Measurements from ENCODE around the gene LIMCH1.
"Not testable (repeated sequence)": the region's sequence is repeated elsewhere in the genome, so short reads cannot be mapped to it uniquely, and the experiment has no call there.

LIMCH1 gene

DNA sequence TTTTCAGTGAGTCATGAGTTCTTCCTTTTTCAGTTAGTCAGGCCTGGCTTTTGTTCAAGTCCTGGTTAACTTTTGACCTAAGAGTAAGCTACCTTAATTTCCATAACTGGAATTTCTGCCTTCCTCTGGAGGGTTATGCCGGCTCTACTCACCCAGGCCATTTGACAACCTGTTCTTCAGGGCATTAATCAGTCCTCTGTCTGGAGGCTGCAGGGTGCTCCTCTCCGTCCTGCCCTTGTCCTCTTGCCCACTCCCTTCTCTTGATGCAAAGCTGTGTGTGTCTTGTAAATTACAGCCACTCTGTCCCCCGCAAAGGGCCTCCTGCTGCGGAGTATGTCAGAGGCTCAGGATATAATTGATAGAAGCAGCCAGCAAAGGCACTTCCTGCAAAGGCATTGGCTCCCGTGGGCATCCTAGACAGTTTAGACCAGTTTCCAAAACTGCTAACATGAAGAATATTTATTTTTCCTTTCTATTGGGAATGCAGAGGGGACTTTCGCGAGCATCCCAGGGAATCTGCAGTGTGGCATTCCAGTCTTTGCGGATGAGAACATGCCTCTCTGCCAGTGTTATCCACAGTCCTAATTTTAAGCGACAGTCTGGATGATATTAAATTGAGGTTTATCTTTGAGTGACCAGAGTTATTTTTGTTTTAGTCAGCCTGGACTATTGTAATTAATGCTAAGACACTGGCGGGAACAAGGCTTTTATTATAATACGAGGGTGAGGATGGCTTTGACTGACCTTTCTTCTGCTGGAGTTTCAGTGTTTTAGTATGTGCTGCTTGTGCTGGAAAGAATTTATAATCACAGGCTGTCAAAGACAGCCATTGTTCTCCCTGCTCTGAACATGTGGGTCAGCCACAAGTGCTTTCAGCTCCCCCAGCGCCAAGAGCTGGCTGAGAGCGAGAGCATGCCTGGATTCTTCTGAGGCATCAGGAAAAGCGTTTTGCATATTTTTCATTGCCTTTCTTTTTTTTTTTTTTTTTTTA is 74.2 kb downstream of the LIMCH1 start:
- no peak for DNase-seq

DNA sequence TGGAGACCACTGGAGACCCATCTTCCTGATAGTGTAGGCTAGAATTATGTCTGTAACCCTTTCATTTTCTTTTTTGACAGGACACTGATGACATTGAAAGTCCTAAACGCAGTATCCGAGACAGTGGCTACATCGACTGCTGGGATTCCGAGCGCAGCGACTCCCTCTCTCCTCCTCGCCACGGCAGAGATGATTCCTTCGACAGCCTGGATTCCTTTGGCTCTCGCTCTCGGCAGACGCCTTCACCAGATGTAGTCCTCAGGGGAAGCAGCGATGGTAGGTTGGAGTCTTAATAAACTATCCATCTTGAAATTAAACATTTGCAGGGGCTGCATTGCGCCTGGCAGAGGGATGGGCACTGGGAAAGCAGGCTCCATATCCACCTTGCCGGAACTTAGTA is 75.4 kb downstream of the LIMCH1 start:
- no peak for DNase-seq

DNA sequence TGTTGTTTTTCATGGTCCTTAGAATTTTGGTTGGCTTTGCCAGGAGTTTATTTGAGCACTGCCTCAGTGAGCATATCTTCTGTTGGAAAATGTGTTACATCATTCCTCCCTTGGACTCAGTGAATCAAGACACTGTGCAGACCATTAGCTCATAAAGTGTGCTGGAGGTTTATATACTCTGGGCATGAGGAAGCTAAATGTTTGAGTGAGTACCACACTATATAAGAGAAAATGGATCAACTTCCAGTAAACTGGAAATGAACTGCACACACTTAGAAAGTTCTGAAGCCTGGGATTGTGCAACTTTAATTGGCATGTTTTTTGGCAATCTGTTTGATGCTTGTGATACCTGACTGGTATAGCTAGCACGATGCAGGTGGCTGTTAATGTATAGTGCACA is 75.9 kb downstream of the LIMCH1 start:
- no peak for DNase-seq

DNA sequence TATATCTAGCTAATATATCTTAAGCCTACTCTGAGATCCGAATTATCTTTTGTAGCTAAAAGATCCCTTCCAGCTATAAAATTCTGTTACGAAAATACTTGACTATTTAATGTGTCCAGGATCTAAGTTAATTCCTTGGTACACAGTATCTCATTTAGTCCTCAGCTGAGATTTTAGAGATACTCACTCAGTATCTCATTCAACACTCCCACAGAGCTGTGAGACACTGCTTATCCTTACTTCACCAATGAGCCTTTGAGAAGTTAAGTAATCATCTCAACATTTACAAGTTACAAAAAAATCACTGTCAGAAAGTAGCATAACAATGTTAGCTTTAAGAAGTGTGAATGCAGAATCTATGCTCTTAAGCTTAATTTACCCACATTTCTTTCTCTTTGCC is 76.6 kb downstream of the LIMCH1 start:
- DNase-seq: no peak

DNA sequence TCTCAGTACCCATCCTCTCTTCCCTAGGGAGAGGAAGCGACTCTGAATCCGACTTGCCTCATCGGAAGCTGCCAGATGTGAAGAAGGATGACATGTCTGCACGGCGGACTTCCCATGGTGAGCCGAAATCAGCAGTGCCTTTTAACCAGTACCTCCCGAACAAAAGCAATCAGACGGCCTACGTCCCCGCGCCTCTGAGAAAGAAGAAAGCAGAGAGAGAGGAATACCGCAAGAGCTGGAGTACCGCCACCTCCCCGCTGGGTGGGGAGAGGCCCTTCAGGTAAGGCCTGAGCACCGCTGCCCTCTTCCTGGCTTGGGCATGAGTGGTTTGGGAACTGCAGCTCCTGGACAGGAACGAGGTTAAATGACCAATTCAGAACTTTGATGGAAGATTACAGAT is 81.2 kb downstream of the LIMCH1 start:
- DNase-seq: no peak

DNA sequence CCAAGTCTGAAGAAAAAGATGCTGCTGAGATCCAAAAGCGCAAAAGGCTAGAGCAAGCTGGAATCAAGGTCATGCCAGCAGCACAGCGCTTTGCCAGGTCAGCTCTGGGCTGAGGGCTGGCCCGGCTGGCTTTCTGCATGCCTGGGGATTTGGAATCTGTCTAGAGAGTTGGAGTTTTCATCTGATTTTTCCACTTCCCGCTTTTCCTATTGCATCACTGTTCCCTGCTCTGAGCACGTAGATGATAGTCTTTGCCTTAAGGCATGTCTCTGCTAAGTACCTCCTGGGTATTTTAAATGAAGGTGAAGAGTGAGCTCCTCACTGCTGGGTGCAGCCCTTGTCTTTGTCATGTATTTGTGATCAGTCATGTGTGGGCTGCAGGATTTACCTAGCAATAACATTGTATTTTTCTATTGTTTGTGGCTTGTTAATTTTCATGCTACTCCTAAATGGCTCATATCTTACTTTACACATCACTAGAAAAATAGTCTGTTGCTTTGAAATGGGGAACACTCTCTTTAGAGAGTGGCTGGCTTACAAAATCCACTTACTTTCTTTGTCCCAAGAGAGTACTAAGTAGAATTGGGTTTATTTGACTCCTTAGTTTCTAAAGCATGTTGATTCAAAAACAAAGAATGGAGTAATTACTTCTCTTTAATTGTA is 82.8 kb downstream of the LIMCH1 start:
- DNase-seq: no peak

DNA sequence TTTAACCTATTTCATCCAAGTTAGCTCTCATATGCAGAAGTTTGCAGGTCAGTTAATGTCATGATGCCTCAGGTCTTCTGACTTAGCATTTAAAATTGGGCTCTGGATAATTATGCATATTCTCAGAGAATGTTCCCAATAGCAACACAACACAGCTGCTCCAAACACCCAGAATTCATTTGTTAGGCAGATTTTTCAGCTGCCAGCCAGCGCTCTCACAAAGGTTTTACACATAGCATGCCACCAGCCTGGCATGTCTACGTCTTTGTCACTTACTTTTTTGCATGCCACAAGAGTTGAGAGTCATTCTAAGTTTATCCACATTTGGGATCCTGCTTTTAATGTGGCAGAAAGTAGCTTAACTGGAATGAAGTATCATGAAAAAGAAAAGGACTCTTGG is 84.8 kb downstream of the LIMCH1 start:
- no peak for DNase-seq

DNA sequence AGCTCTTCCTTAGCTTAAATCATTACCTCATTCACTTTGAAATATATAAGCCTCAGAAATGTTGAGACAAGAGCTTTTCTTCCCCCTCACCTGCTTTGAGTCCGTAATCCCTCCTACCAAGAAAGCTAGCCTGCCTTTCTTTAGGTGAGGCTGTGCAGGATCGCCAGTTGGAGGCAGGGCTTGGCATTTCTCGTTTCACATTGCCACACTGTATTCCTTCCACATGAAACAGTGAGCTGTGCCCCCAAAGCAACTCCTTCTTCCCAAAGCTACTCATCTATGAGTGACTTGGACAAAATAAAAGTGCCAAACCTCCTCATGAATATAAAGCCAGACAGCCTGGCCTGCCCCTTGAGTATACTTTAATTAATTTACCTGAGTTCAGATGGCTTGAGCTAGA is 86.8 kb downstream of the LIMCH1 start:
- no peak for DNase-seq

DNA sequence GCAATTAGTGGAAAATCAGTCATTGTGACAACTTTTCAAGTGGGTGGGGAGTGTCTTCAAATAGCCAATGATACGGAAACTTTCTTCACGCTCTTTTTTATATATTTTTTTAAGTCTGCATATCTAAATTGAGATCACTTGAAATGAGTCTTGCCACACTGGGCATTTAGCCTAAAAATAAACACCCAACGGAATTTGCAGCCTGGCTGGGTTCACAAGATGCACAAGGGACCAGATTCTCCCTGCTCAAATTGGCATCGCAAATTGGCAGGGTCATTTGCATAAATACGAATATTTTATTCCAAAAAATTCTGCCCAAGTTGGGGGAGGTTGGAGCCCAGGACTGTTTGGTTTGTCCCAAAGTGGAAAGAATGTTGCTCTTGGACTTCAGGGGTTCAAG is 87.6 kb downstream of the LIMCH1 start:
- no peak for DNase-seq

DNA sequence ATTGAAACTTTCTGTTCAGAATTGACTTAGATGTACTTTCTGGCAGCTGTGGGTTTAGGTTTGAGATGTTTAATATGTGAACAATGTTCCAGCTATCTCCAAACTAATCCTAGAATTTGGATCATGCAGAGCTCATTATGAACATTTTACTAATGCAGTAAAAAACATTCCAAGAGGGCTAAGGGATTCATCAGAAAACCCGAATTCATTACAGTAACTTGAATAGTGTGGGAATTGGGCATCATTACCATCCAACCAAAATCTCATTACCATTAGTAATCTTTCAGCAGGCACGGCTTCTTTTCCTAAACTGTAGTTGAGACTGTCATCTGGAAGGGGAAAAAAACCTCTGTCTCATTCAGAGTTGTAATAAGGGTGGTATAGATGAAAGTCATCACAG is 91.0 kb downstream of the LIMCH1 start:
- no peak for DNase-seq

DNA sequence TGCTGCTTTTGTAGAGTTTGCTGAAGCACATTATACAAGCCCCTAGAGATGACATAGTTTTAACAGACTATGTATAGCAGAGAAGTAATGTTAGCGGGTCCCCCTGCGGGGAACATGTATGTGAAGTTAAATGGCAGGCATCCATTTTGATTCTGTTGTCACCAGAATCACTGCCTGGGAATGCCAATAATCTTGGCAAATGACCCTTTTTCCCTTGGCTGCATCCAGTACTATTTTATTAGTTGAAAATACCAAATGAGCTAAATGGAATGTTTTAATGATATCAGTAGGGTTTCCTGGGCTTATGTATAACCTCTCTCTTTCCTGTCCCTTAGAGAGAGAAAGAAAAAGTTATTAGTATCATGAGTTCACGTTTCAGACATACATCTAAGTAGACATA is 93.6 kb downstream of the LIMCH1 start:
- no peak for DNase-seq

DNA sequence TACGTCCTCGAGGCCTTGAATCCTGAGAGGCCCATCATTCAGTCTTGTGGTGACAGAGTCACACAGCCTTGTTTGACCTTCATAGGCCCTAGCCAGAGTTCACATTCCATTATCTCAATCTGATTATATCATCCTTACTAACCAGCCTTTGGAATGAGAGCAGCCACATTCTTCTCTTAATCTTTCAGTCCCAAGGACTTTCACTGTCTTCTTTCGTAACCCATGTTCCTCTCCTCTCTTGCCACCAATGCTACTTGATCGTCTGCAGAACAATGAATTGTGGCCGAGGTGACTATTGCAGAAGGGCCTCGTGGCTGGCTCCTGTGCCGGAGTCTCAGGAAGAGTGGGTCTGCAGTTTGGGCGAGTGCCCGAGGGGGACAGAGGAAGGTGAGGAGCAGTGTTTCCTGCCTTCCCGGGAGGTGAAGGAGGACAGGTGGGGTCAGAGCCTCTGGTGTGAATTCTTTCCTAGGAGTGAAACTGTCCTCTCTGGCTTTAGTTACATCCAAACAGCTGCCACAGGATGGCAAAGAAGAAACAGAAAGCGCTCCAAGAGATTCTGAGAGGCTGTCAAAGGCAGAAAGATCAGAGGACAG is 94.6 kb downstream of the LIMCH1 start:
- DNase-seq: no peak

DNA sequence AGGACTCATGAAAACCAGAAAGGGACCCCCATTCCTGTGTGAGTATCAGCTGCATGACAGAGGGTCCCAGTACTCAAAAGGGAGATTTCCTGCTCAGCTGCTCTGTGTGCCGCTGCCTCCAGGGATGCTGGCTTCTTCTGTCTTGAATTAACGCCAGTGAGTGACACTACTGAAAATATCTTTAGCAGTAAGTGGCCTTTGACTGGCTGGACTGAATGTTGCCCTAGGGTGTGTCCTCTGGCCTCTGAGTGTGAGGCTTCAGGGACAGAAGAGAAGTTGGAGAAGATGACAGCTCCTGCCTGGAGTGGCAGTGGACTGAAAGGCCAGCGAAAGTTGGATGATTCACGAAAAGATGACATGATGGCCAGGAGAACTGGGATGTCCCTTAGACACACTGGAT is 95.4 kb downstream of the LIMCH1 start:
- DNase-seq: no peak

DNA sequence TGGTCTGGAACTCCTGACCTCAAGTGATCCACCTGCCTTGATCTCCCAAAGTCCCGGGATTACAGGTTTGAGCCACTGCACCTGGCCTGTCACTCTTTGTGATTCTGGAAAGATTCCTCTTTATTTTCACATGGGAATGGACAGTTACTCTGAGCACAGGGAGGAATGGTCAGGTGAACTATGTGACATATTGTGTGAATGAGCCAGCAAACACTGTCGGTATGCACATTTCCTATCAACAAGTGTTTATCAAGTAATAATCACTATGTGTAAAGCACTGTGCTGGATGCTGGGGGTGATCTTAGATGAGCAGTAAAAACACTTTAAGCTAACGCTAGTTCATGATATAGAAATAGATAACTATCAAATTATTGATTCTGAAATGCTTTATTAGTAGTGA is 97.5 kb downstream of the LIMCH1 start:
- no peak for DNase-seq

DNA sequence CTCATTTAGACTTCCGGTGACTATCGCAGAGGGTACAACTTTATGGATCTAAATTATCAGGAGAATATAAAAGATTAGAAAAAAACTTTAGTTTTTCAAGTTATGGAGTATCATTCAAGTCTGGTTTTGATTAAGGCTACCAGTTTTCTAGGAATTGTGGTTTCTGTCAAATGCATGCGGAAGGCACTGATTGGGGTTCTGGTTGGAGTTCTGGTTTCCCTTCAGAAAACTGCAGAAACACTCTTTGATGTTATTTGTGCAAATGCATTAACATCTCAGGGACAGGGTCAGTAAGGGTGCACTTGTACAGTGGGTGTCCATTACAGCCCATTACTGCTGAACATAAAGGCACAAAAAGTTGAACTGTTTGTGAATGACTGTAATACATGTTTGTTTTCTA is 100.2 kb downstream of the LIMCH1 start:
- DNase-seq: no peak

DNA sequence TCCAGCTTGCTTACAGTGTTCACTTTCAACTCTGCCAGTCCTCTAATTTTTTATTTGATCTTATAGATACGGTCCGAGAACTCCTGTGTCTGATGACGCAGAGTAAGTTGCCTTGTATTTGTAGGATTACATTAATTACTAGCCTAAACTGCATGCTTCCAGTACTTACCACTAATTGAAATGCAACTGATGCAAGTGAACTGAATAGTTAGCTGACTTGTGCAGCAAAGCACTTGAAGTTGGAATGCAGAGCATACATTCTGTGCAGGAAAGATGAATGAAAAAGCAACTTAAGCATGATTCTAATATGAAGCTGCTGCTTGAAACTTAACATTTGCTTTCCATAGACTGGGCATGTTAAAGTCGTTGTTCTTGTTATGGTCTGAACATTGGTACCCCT is 100.9 kb downstream of the LIMCH1 start:
- DNase-seq: no peak

DNA sequence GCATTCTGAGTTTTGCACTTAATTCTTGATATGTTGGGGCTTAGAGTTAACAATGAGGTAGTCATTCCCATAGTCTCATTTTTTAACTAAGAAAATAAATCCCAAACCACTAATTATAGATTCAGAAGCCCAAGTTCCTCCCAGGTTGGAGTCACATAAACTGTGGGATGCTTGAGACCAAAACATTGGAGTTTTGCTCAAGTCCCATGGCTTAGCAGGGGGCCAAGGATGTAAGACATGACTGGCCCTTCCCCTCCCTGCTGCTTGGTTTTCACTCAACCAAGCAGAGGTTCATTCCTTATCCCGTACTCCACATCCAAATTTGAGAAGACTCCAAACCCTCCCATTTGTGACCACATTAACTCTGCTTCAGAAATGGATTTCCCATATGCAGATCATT is 101.3 kb downstream of the LIMCH1 start:
- no peak for DNase-seq

DNA sequence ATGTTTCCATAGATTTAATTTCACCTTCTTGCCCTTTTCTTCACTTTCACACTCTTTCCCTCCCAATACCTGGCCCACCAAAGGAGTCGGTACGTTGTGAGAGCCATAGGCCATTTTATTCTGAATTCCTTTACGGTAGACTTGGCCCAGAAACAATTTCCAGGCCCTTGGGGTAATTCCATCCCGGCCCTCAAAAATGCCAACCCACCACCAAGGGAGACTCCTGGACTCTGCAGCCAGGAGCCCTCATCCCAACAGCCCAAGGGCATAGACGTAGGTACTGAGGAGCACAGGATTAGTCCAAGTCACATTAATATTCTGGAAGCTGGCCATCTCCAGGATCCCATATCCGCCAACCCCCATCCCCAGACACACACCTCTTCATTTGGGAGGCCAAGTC is 102.9 kb downstream of the LIMCH1 start:
- no peak for DNase-seq

DNA sequence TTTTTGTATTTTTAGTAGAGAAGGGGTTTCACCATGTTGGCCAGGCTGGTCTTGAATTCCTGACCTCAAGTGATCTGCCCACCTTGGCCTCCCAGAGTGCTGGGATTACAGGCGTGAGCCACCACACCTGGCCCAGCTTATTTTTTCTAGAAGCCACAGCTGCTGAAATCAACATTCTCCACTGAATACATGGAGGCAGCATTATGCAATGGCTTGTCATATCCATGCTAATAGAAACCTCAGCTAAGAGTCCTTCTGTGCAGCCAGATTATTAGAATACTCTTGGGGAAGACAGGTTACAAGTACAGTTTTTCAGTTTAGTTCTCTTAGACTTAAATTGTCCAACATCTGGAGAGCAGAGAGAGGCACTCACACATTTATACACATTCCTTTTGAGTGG is 104.8 kb downstream of the LIMCH1 start:
- DNase-seq: not testable (repeated sequence)

DNA sequence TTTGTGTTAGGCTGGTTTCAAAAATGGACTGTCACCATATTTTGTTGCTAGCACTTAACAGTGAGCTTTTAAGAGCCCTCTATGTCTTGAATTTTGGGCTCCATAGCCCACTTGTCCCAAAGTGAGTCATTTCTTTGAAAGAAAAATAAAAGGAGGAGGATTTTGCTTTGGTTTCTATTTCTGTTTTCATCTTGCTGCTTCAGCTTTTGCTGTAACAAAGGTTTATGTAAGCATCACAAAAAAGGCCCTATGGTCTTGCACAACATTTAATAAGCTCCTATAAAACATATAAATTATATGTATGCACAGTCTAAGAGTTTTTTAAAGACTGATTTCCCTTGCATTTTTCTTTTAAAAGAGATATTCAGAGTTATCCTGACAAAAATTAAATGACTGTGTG is 105.4 kb downstream of the LIMCH1 start:
- DNase-seq: no peak

DNA sequence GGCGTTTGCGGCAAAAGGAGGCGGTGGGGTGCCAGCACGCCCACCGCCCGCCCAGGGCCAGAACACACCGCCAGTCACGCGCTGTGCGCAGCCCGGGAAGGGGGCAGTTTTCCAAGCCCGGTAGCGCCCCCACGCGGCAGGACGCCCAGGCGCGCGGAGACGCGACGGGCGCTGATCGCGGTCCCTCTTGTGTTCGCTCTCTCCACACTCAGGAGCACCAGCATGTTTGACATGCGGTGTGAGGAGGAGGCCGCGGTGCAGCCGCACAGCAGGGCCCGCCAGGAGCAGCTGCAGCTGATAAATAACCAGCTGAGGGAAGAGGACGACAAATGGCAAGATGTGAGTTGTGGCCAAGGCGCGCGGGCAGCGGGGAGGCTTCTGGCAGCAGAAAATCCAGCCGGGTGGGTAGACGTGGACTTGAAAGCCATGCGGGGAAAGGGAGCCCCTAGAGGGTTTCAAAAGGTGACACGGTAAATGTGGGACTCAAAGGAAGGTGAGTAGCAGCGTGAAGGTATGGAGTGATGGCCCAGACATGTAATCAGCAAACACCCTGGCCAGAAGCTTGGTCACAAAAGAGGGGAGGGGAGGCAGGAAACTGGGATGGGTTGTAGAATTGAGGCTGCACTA is 106.4 kb downstream of the LIMCH1 start:
- DNase-seq: no peak

DNA sequence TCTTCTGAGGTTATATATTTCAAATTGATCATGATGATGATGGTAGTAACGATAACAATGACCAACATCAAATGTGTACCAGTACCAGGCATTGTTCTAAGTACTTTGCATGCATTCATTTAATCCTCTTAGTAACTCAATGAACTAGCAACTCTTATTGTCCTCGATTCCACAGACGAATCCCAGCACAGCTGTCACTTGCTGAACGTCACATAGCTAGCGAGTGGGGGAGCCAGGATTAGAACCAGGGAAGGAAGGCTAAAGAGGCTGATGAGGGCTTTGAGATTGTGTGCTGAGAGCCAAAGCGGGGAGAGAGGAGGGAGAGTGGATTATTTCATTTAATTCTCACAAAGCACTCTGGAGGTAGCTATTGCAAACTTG is 106.9 kb downstream of the LIMCH1 start:
- DNase-seq: no peak

DNA sequence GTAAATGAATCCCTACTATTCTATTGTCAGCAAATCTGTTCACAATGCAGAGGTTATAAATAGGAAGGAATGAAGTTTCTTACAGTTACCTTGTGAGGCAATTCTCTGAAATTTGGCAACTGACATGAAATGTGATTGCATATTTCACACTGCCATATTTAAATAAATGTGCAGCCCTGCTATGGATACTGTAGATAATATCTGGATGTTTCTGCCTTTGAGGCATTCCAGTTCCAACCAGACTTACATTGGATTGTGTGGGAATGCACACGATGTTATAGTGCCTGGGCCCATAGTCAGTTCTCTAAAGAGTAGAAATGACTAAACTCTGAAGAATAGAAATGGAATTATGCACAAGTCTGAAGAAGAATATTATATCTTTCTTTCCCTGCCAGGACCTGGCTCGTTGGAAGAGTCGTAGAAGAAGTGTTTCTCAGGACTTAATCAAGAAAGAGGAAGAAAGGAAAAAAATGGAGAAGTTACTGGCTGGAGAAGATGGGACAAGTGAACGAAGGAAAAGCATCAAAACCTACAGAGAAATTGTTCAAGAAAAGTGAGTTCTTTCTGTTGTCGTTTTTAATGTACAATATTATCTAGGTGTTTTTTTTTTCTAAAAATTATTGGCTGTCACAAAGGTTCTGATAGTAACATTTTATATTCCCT is 107.9 kb downstream of the LIMCH1 start:
- DNase-seq: no peak
